Mesenchymal stem cell (in vitro differentiated cells and primary cell): ENCODE measurements around the gene RORB.

ENCODE experiments used
- DNase-seq: peaks from one replicate; pipeline ENCODE4 v3.0.0-alpha.2; 2013
- H2AFZ ChIP-seq: one replicate; pipeline ENCODE4 v1.6.1; 2013; ENCODE audit warnings: low read depth, mild to moderate bottlenecking, control low read depth, inconsistent platforms, low read length, moderate library complexity
- H2AK5ac ChIP-seq: 2 replicates; pipeline ENCODE4 v1.6.1; 2013; ENCODE audit warnings: low read length, moderate library complexity, mild to moderate bottlenecking, inconsistent platforms; ENCODE audit not compliant: severe bottlenecking
- H2BK120ac ChIP-seq: one replicate; pipeline ENCODE4 v1.6.1; 2013; ENCODE audit warnings: low read depth, mild to moderate bottlenecking, inconsistent platforms, low read length, moderate library complexity
- H2BK12ac ChIP-seq, 2 experiments: one replicate each; pipeline ENCODE4 v1.6.1; 2013; ENCODE audit warnings: inconsistent platforms in 2 of 2, low read length in 2 of 2, mild to moderate bottlenecking in 2 of 2, moderate library complexity in 2 of 2, control low read depth in 1 of 2
- H2BK15ac ChIP-seq: one replicate; pipeline ENCODE4 v1.6.1; 2013; ENCODE audit warnings: mild to moderate bottlenecking, low read depth, inconsistent platforms; ENCODE audit not compliant: poor library complexity, severe bottlenecking
- H2BK5ac ChIP-seq: 2 replicates; pipeline ENCODE4 v1.6.1; 2013; ENCODE audit warnings: low read depth, mild to moderate bottlenecking, low read length, control low read depth, inconsistent platforms; ENCODE audit not compliant: poor library complexity, severe bottlenecking
- H3K14ac ChIP-seq, 2 experiments: one replicate each; pipeline ENCODE4 v1.6.1; 2013; ENCODE audit warnings: inconsistent platforms in 2 of 2, low read length in 2 of 2, control low read depth in 1 of 2, mild to moderate bottlenecking in 1 of 2, moderate library complexity in 1 of 2
- H3K18ac ChIP-seq, 2 experiments: one replicate each; pipeline ENCODE4 v1.6.1; 2013; ENCODE audit warnings: inconsistent platforms in 2 of 2, low read length in 2 of 2, control low read depth in 1 of 2, low read depth in 1 of 2, mild to moderate bottlenecking in 1 of 2
- H3K23ac ChIP-seq, 2 experiments: one replicate each; pipeline ENCODE4 v1.6.1; 2013; ENCODE audit warnings: inconsistent platforms in 2 of 2, low read length in 2 of 2, mild to moderate bottlenecking in 2 of 2, moderate library complexity in 2 of 2, control low read depth in 1 of 2
- H3K27ac ChIP-seq: 2 replicates; pipeline ENCODE4 v1.5.1; 2013; ENCODE audit warnings: mild to moderate bottlenecking, moderate library complexity, low read length, control low read depth, inconsistent platforms; ENCODE audit not compliant: poor library complexity, severe bottlenecking
- H3K27me3 ChIP-seq, 2 experiments: 2 replicates each; pipeline versions ENCODE4 v1.6.1 to v1.7.0; 2013; ENCODE audit warnings: low read length in 2 of 2, mild to moderate bottlenecking in 2 of 2, moderate library complexity in 2 of 2, control low read depth in 1 of 2, inconsistent platforms in 1 of 2; ENCODE audit not compliant: control insufficient read depth in 1 of 2, insufficient read depth in 1 of 2
- H3K36me3 ChIP-seq, 2 experiments: 2 replicates each; pipeline versions ENCODE4 v1.6.1 to v1.7.0; 2013; ENCODE audit warnings: low read length in 2 of 2, control low read depth in 1 of 2, inconsistent platforms in 1 of 2, low read depth in 1 of 2, mild to moderate bottlenecking in 1 of 2; ENCODE audit not compliant: insufficient read depth in 2 of 2, control insufficient read depth in 1 of 2
- H3K4ac ChIP-seq, 2 experiments: one replicate each; pipeline ENCODE4 v1.6.1; 2013; ENCODE audit warnings: inconsistent platforms in 2 of 2, low read length in 2 of 2, mild to moderate bottlenecking in 2 of 2, moderate library complexity in 2 of 2, control low read depth in 1 of 2, low read depth in 1 of 2
- H3K4me1 ChIP-seq: 2 replicates; pipeline ENCODE4 v1.6.1; 2013; ENCODE audit warnings: low read depth, low read length, control low read depth; ENCODE audit not compliant: control insufficient read depth, insufficient read depth
- H3K4me2 ChIP-seq: 2 replicates; pipeline ENCODE4 v1.6.1; 2013; ENCODE audit warnings: low read length, mild to moderate bottlenecking, inconsistent platforms; ENCODE audit not compliant: poor library complexity, severe bottlenecking
- H3K4me3 ChIP-seq, 2 experiments: 2 replicates each; pipeline versions ENCODE4 v1.5.1 to v1.7.0; 2013; ENCODE audit warnings: low read length in 2 of 2, mild to moderate bottlenecking in 2 of 2, control low read depth in 1 of 2, low read depth in 1 of 2; ENCODE audit not compliant: insufficient read depth in 1 of 2
- H3K79me1 ChIP-seq: replicated peaks from 2 replicates; pipeline ENCODE4 v1.6.1; 2013; ENCODE audit warnings: mild to moderate bottlenecking, control low read depth, low read length, inconsistent platforms; ENCODE audit not compliant: poor library complexity, severe bottlenecking
- H3K9ac ChIP-seq: 2 replicates; pipeline ENCODE4 v1.7.0; 2013; ENCODE audit warnings: mild to moderate bottlenecking, low read length, moderate library complexity
- H3K9me3 ChIP-seq: 2 replicates; pipeline ENCODE4 v1.7.0; 2013; ENCODE audit warnings: mild to moderate bottlenecking, low read length; ENCODE audit not compliant: control insufficient read depth
- H4K8ac ChIP-seq: one replicate; pipeline ENCODE4 v1.6.1; 2013; ENCODE audit warnings: inconsistent platforms, mild to moderate bottlenecking, low read length, moderate library complexity
- H4K91ac ChIP-seq: one replicate; pipeline ENCODE4 v1.6.1; 2013; ENCODE audit warnings: mild to moderate bottlenecking, low read length, inconsistent platforms
- WGBS: methylation state at CpG from one replicate; pipeline ENCODE4 v1.1.7; 2013; ENCODE audit warnings: mixed read lengths; 5-methylcytosine and 5-hydroxymethylcytosine counted together

Gene RORB

DNA sequence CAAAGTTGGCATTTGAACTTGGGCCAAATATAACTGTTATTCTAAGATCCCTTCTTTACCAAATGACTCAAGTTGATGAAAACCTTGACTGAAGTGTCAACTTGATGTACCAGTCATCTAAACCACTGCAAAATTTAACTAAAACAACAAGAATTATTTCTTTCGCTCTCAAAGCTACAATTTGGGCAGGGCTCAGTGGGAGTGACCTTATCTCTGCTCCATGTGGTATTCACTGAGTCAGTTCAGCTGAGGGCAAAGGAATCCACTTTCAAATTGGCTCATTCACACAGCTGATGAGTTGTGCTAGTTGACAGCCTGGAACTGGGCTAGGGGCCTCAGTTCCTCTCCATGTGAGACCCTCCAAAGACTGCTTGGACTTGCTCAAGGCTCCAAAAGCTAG is 166.3 kb downstream of the RORB start:
- H3K27me3 ChIP-seq, result no peaks in the 10 kb centered on the region
- no peak overlapping the region for H4K91ac ChIP-seq
- H3K4ac ChIP-seq, result no peak overlapping the region
- no peak overlapping the region for H3K14ac ChIP-seq
- no peak overlapping the region for H2BK12ac ChIP-seq
- H2AFZ ChIP-seq, result no peak overlapping the region
- no peaks in the 10 kb centered on the region for H3K9me3 ChIP-seq
- no peak overlapping the region for H3K4me2 ChIP-seq
- H3K4me1 ChIP-seq, result no peaks in the 10 kb centered on the region
- H3K4me3 ChIP-seq, result no peak overlapping the region
- no peak overlapping the region for H2AK5ac ChIP-seq
- no peak overlapping the region for H3K9ac ChIP-seq
- no peaks in the 10 kb centered on the region for H3K36me3 ChIP-seq
- no peak for DNase-seq
- no peaks in the 10 kb centered on the region for H3K79me1 ChIP-seq
- H2BK120ac ChIP-seq, result no peak overlapping the region
- no peak overlapping the region for H2BK15ac ChIP-seq
- no peak overlapping the region for H3K18ac ChIP-seq
- H4K8ac ChIP-seq, result no peak overlapping the region
- H3K27ac ChIP-seq, result no peak overlapping the region
- H3K23ac ChIP-seq, result no peak overlapping the region
- H2BK5ac ChIP-seq, result no peak overlapping the region
- 70% methylated on average over 1 of the region's 1 CpG for WGBS

DNA sequence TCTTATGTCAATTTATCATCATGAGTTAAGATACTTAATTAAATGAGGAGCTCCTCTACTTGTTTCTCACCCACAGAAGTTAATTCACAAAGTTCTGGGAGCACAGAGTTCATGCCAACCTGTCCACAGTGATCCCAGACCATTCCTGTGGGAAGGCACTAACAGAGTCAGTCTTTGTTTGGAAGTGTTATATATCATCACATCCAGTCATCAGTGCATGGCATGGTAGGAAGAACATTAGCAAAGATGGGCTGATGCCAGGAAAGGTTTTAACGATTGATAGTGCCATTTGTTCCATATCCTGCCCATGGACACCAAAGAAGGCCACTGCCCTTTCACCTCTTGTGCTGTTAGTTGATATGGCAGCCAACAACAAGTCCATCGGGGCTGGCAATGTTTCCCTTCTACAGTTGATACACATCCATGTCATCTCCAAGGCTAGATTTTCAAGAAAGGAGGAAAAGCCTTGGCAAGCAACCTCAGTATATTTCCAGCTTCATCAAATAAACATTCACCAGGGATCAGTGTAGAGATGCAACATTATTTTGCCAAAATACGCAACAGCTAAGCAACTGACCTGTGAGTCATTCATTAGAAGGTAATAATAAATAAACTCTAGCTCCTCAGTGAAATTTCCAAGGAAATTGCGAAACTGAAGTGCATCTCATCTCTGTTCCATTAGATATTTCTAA is 169.6 kb downstream of the RORB start:
- Histone ChIP-seq H3K14ac (no peak overlapping the region), H3K79me1 (no peaks in the 10 kb centered on the region), H3K9ac (no peak overlapping the region), H2AK5ac (no peak overlapping the region), H2BK5ac (no peak overlapping the region), H3K4ac (no peak overlapping the region), H4K8ac (no peak overlapping the region), H2BK12ac (no peak overlapping the region), H3K4me1 (no peaks in the 10 kb centered on the region), H2BK120ac (no peak overlapping the region), H3K4me2 (no peak overlapping the region), H3K18ac (no peak overlapping the region), H3K4me3 (no peak overlapping the region), H2BK15ac (no peak overlapping the region), H3K27ac (no peak overlapping the region), H3K23ac (no peak overlapping the region), H3K27me3 (no peaks in the 10 kb centered on the region), H4K91ac (no peak overlapping the region), H3K36me3 (no peaks in the 10 kb centered on the region), H2AFZ (no peak overlapping the region), H3K9me3 (no peaks in the 10 kb centered on the region)
- DNase-seq, result peak; percentile 48
- WGBS, result 58% methylated on average over 4 of the region's 4 CpGs

DNA sequence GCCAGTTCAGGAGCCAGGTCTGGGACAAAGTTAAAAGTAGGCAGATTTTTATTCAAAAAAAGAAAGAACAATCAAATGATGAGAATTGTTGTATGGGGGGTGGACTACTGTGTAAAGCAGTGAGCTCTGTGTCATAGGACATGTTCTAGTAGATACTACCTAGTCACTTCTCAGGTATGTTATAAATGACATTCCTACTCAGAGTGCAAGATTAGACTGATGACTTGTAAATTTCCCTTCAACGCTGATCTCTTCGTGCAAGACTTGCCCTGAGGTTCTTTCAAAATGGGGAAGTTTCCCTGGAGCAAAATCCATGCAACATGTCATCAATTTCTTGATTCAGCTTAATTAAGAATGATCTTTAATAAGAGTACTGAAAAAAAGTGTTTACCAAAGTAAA is 175.1 kb downstream of the RORB start:
- Histone ChIP-seq H3K9me3 (no peaks in the 10 kb centered on the region), H3K4ac (no peak overlapping the region), H2AK5ac (no peak overlapping the region), H3K4me3 (no peak overlapping the region), H3K9ac (no peak overlapping the region), H3K4me1 (no peaks in the 10 kb centered on the region), H2BK120ac (no peak overlapping the region), H2BK12ac (no peak overlapping the region), H2BK5ac (no peak overlapping the region), H3K79me1 (no peaks in the 10 kb centered on the region), H4K8ac (no peak overlapping the region), H2AFZ (no peak overlapping the region), H4K91ac (no peak overlapping the region), H3K23ac (no peak overlapping the region), H3K27me3 (peaks cover 0 to 2% of the 10 kb centered on the region in 2 experiments), H3K18ac (no peak overlapping the region), H2BK15ac (no peak overlapping the region), H3K27ac (no peak overlapping the region), H3K14ac (no peak overlapping the region), H3K4me2 (no peak overlapping the region), H3K36me3 (no peaks in the 10 kb centered on the region)
- no peak for DNase-seq
- WGBS, result 81% methylated on average over 2 of the region's 2 CpGs

DNA sequence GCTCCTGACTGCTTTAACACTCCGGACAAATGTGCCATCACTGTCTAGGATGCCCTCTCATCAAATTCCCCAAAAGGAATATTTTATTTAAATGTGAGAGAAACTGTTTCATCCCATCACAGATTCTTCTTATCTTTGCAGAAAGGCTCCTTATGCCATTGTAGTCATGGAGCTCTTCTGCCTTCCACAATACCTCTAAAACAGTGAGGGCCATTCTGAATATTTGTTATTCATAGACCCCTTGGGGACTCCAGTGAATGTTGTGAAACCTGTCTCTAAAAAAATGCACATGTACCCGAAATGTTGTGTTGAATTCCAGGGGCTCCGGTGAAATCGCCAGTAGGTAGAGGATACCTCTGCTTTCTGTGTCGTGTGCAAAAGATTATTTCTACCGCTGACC is 176.9 kb downstream of the RORB start:
- no peak overlapping the region for H2BK5ac ChIP-seq
- no peaks in the 10 kb centered on the region for H3K9me3 ChIP-seq
- H3K4ac ChIP-seq, result no peak overlapping the region
- H4K8ac ChIP-seq, result no peak overlapping the region
- H3K4me2 ChIP-seq, result no peak overlapping the region
- H3K36me3 ChIP-seq, result no peaks in the 10 kb centered on the region
- H2BK12ac ChIP-seq, result no peak overlapping the region
- H3K14ac ChIP-seq, result no peak overlapping the region
- no peak overlapping the region for H3K27ac ChIP-seq
- H2BK120ac ChIP-seq, result no peak overlapping the region
- H3K18ac ChIP-seq, result no peak overlapping the region
- DNase-seq, result no peak
- H3K4me1 ChIP-seq, result no peaks in the 10 kb centered on the region
- H4K91ac ChIP-seq, result no peak overlapping the region
- H2AFZ ChIP-seq, result no peak overlapping the region
- peaks cover 0 to 2% of the 10 kb centered on the region in 2 experiments for H3K27me3 ChIP-seq
- WGBS, result 93% methylated on average over 4 of the region's 6 CpGs
- no peak overlapping the region for H2BK15ac ChIP-seq
- no peak overlapping the region for H2AK5ac ChIP-seq
- no peak overlapping the region for H3K4me3 ChIP-seq
- H3K79me1 ChIP-seq, result no peaks in the 10 kb centered on the region
- no peak overlapping the region for H3K9ac ChIP-seq
- no peak overlapping the region for H3K23ac ChIP-seq
